ENCODE measurements around the gene PLCG2.
"Not testable (repeated sequence)": the region's sequence is repeated elsewhere in the genome, so short reads cannot be mapped to it uniquely, and the experiment has no call there.

Gene PLCG2

GRCh38 chr16:82008957-82009592, 230.0 kb downstream of the PLCG2 start:
- DNase-seq: peak in 1 of 5 experiments; percentile 12

GRCh38 chr16:82009789-82010188, 230.7 kb downstream of the PLCG2 start:
- DNase-seq: not testable (repeated sequence)

- DNase-seq: no peak
These were observed 231.6 kb downstream of the PLCG2 start for GRCh38 chr16:82010649-82011048.

GRCh38 chr16:82011199-82011641, 232.1 kb downstream of the PLCG2 start, which contains the start of gene SDR42E1:
Gene SDR42E1, minus strand, starts transcription at chr16:82011470. Its CDS starts 10,612 bp downstream, at chr16:82000858.
- DNase-seq: peak; percentile 15 to 81 (median 34)

All from T-helper 2 cell (primary cell).